H1 (cell line): Measurements from ENCODE around the gene MEF2C. TPM values are rescaled to one million over a fixed set of nuclear protein-coding genes. Genes with fewer than 3 reads are reported as not detected.
A peak's percentile ranks its signal among the peaks of the same experiment; 100 is the strongest.

Experiments used
- BACH1 ChIP-seq: IDR thresholded peaks from 2 replicates; pipeline ENCODE4 v1.6.1; 2012; ENCODE audit warnings: low read length, improper control_type of control experiment
- BRCA1 ChIP-seq: IDR thresholded peaks from 2 replicates; pipeline ENCODE4 v1.6.1; 2012; ENCODE audit warnings: low read depth, low read length, improper control_type of control experiment
- CBX5 ChIP-seq: fragments of 300-800, 300-1000 bp; sonication (generic); IDR thresholded peaks from 2 replicates; pipeline ENCODE4 v1.7.1; 2016; ENCODE audit warnings: antibody characterized with exemption, low read length, low read depth
- CBX8 ChIP-seq: fragments of 300-800, 300-1000 bp; sonication (generic); IDR thresholded peaks from 2 replicates; pipeline ENCODE4 v1.7.1; 2016; ENCODE audit warnings: low read depth, low read length, borderline replicate concordance
- CEBPB ChIP-seq: IDR thresholded peaks from 2 replicates; pipeline ENCODE4 v1.6.1; 2012; ENCODE audit warnings: low read depth, low read length
- CREB1 ChIP-seq: IDR thresholded peaks from 2 replicates; pipeline ENCODE4 v1.6.1; 2012; ENCODE audit warnings: inconsistent platforms
- EGR1 ChIP-seq: IDR thresholded peaks from 2 replicates; pipeline ENCODE4 v1.6.1; 2011; ENCODE audit warnings: low read depth, low read length, borderline replicate concordance
- JUN ChIP-seq: IDR thresholded peaks from 2 replicates; pipeline ENCODE4 v1.6.1; 2011; ENCODE audit warnings: low read depth, mild to moderate bottlenecking, improper control_type of control experiment, low read length
- JUND ChIP-seq: IDR thresholded peaks from 2 replicates; pipeline ENCODE4 v1.6.1; 2011; ENCODE audit warnings: mild to moderate bottlenecking, improper control_type of control experiment, low read length
- MAFK ChIP-seq: IDR thresholded peaks from 2 replicates; pipeline ENCODE4 v1.6.1; 2012; ENCODE audit warnings: low read depth, mild to moderate bottlenecking, improper control_type of control experiment, low read length
- POLR2AphosphoS5 ChIP-seq: IDR thresholded peaks from 2 replicates; pipeline ENCODE4 v1.6.1; 2011; ENCODE audit warnings: low read depth, low read length
- RBBP5 ChIP-seq: IDR thresholded peaks from 2 replicates; pipeline ENCODE4 v1.7.1; 2012; ENCODE audit warnings: low read depth, mild to moderate bottlenecking, inconsistent platforms, low read length, moderate library complexity, borderline replicate concordance
- RXRA ChIP-seq: IDR thresholded peaks from 2 replicates; pipeline ENCODE4 v1.6.1; 2011; ENCODE audit warnings: low read depth, mild to moderate bottlenecking, low read length, moderate library complexity; ENCODE audit not compliant: insufficient read depth
- TCF12 ChIP-seq: IDR thresholded peaks from 2 replicates; pipeline ENCODE4 v1.6.1; 2011; ENCODE audit warnings: low read depth, mild to moderate bottlenecking, low read length
- TEAD4 ChIP-seq: IDR thresholded peaks from 2 replicates; pipeline ENCODE4 v1.6.1; 2012; ENCODE audit warnings: low read depth, low read length, inconsistent platforms, mixed read lengths
- polyA plus RNA-seq, 7 experiments: library from polyadenylated mRNA; depleted of rRNA in 3 of 7; stranded (reverse) in 5 of 7; unstranded in 2 of 7; fragments of >200 nt in 5 of 7; fragments of 200-250 nt in 2 of 7; gene quantifications; 1 replicate in 5 of 7; 2 replicates in 1 of 7; 4 replicates in 1 of 7; pipeline versions ENCODE4 v1.2.1 to v1.2.3, GENCODE V29; 2011 to 2013; ENCODE audit warnings: missing spikeins in 2 of 7, mixed read lengths in 2 of 7
- total RNA-seq: library from RNA; stranded (reverse); fragmentation: NEBNext Ultra II Directional; extraction: Animal tissue kit (Norgen Biotek cat#: 25700); gene quantifications from 2 replicates; pipeline ENCODE4 v1.2.1, GENCODE V29; 2021
- TF ChIP-seq, protein P1 (sequence below): IDR thresholded peaks from 2 replicates; pipeline ENCODE4 v1.6.1; 2012; ENCODE audit warnings: inconsistent platforms

Gene MEF2C
- total and polyA plus RNA-seq, 2 of the 8 experiments (the other 6 are each of a cell fraction or from before 2014, with no cell fraction given), result 0.59 to 0.99 TPM

DNA sequence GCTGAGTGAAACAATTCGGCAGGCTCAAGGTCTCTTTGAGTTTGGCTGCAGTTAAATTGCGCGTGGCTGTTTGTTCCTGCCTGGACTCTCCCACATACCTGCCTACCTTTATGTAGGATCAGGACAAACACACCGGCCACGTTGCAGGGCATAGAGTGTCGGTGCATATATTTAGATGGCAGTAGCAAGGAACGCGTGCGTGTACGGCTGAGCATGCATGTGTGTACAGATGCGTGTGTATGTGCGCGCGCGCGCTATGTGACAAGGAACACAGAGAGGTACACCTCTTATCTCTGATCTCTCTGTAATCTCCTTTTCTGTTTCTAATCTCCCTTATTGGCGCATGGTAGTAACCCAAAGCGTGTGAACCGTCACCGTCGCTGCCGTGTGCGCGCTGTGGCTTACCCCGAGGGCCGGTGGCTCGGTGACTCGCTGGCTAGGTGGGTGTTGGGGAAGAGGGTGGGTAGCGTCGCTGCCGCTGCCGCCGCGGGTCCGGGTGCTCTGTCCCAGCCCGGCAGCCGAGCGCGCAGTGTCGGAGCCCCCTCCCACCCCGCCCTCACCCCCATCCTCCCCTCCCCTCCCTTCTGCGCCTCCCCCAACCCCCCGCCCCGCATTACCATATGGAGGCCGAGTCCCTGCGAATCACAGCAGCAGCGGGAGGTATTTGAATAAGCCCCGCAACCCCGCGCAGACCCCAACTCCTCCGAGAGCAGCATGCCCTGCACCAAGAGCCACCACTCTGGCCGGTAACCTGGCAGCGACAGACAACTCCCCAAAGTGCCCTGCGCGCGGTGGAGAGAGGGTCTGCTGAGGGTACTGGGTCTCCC is 204.8 kb downstream of the MEF2C start (continued):
- TF ChIP-seq MAFK, result no peak
- no peak for TF ChIP-seq TEAD4
- TF ChIP-seq EGR1, result no peak
- TF ChIP-seq RBBP5, result no peak
- TF ChIP-seq JUND, result no peak
- no peak for TF ChIP-seq CEBPB
- no peak for TF ChIP-seq BRCA1
- TF ChIP-seq BACH1, result no peak
- TF ChIP-seq JUN, result no peak
- TF ChIP-seq POLR2AphosphoS5, result no peak
- no peak for TF ChIP-seq CBX5
- TF ChIP-seq RXRA, result no peak
- TF ChIP-seq TCF12, result 0 out of 2 replicates have a peak, but pooled peaks have one; percentile 29
- TF ChIP-seq, protein P1, sequence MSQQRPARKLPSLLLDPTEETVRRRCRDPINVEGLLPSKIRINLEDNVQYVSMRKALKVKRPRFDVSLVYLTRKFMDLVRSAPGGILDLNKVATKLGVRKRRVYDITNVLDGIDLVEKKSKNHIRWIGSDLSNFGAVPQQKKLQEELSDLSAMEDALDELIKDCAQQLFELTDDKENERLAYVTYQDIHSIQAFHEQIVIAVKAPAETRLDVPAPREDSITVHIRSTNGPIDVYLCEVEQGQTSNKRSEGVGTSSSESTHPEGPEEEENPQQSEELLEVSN, result no peak
- no peak for TF ChIP-seq CBX8
- TF ChIP-seq CREB1, result no peak
